Activated naive CD8-positive, alpha-beta T cell treated with anti-CD3 and anti-CD28 coated beads, Interleukin-2, amount 50 U/mL, for 16 hours (primary cell): ENCODE measurements around the gene RPL34.
A peak's percentile ranks its signal among the peaks of the same experiment; 100 is the strongest.
"Not testable (repeated sequence)": the region's sequence is repeated elsewhere in the genome, so short reads cannot be mapped to it uniquely, and the experiment has no call there.

Source experiments
- DNase-seq: peaks from one replicate; pipeline ENCODE4 v3.0.0-alpha.2; 2020; ENCODE audit warnings: low read depth, low spot score

RPL34 gene

GRCh38 chr4:108620101-108620932 is at the start of gene RPL34:
Gene RPL34, plus strand, starts transcription at chr4:108620576. Its CDS starts 1,384 bp downstream, at chr4:108621960.
- peak; percentile 95 for DNase-seq

GRCh38 chr4:108570993-108571569 is 49.3 kb upstream of the RPL34 start:
- no peak for DNase-seq

GRCh38 chr4:108574402-108574801 is 46.0 kb upstream of the RPL34 start:
- DNase-seq: no peak

- no peak for DNase-seq
These were observed 39.3 kb upstream of the RPL34 start for GRCh38 chr4:108581083-108581482.

- no peak for DNase-seq
These were observed 33.6 kb upstream of the RPL34 start for GRCh38 chr4:108586778-108587177.

GRCh38 chr4:108588878-108589277 is 31.5 kb upstream of the RPL34 start:
- no peak for DNase-seq

GRCh38 chr4:108589961-108590360 is 30.4 kb upstream of the RPL34 start:
- no peak for DNase-seq

GRCh38 chr4:108590776-108591175 is 29.6 kb upstream of the RPL34 start:
- no peak for DNase-seq

GRCh38 chr4:108592674-108592986 is 27.7 kb upstream of the RPL34 start:
- DNase-seq: no peak

GRCh38 chr4:108594296-108594695 is 26.1 kb upstream of the RPL34 start:
- not testable (repeated sequence) for DNase-seq

- DNase-seq: no peak
These were observed 24.0 kb upstream of the RPL34 start for GRCh38 chr4:108596344-108596743.

- no peak for DNase-seq
These were observed 19.3 kb upstream of the RPL34 start for GRCh38 chr4:108601106-108601505.

- no peak for DNase-seq
These were observed 18.8 kb upstream of the RPL34 start for GRCh38 chr4:108601532-108601931.

- DNase-seq: no peak
These were observed 18.2 kb upstream of the RPL34 start for GRCh38 chr4:108602163-108602562.

GRCh38 chr4:108607079-108607815 is 13.1 kb upstream of the RPL34 start:
- no peak for DNase-seq

- no peak for DNase-seq
These were observed 9.0 kb upstream of the RPL34 start for GRCh38 chr4:108611365-108611764.

- DNase-seq: no peak
These were observed 8.0 kb upstream of the RPL34 start for GRCh38 chr4:108612365-108612764.

GRCh38 chr4:108619372-108620100 is 840 bp upstream of the RPL34 start:
- no peak for DNase-seq

- no peak for DNase-seq
These were observed 843 bp downstream of the RPL34 start for GRCh38 chr4:108620933-108621905.

GRCh38 chr4:108622022-108622421 is 1.6 kb downstream of the RPL34 start:
- no peak for DNase-seq

GRCh38 chr4:108622828-108623227 is 2.5 kb downstream of the RPL34 start:
- DNase-seq: no peak
